HG03378 (cell line): ENCODE measurements around the gene RNU6-7.

ENCODE experiments used
- ATAC-seq: cut with Tn5 transposase; IDR thresholded peaks from one replicate; pipeline ENCODE4 v1.9.1; 2021; ENCODE audit warnings: mild to moderate bottlenecking, moderate library complexity; ENCODE audit not compliant: unreplicated experiment

Gene RNU6-7

GRCh38 chr14:32203928-32204357, 2.1 kb downstream of the RNU6-7 start:
- no peak for ATAC-seq

- ATAC-seq: no peak
These were observed 3.7 kb downstream of the RNU6-7 start for GRCh38 chr14:32205554-32205953.

- ATAC-seq: peak; percentile 31
These were observed 4.1 kb downstream of the RNU6-7 start for GRCh38 chr14:32205984-32206383.

- ATAC-seq: no peak
These were observed 4.7 kb downstream of the RNU6-7 start for GRCh38 chr14:32206552-32206951.

- no peak for ATAC-seq
These were observed 6.6 kb downstream of the RNU6-7 start for GRCh38 chr14:32208490-32208889.

- ATAC-seq: no peak
These were observed 7.6 kb downstream of the RNU6-7 start for GRCh38 chr14:32209471-32209870.

GRCh38 chr14:32211068-32211404, 9.2 kb downstream of the RNU6-7 start:
- ATAC-seq: no peak

GRCh38 chr14:32212833-32213232, 11.0 kb downstream of the RNU6-7 start:
- ATAC-seq: no peak

GRCh38 chr14:32217301-32217700, 15.5 kb downstream of the RNU6-7 start:
- ATAC-seq: no peak

- ATAC-seq: no peak
These were observed 23.0 kb downstream of the RNU6-7 start for GRCh38 chr14:32224737-32225377.

GRCh38 chr14:32225378-32225920, 23.6 kb downstream of the RNU6-7 start:
- no peak for ATAC-seq

GRCh38 chr14:32226056-32226455, 24.2 kb downstream of the RNU6-7 start:
- ATAC-seq: no peak

- ATAC-seq: no peak
These were observed 28.3 kb downstream of the RNU6-7 start for GRCh38 chr14:32230181-32230580.

- ATAC-seq: no peak
These were observed 28.9 kb downstream of the RNU6-7 start for GRCh38 chr14:32230695-32231280.

GRCh38 chr14:32232481-32232880, 30.6 kb downstream of the RNU6-7 start:
- no peak for ATAC-seq

- no peak for ATAC-seq
These were observed 31.4 kb downstream of the RNU6-7 start for GRCh38 chr14:32233260-32233659.

GRCh38 chr14:32244404-32244803, 42.6 kb downstream of the RNU6-7 start:
- no peak for ATAC-seq

- ATAC-seq: no peak
These were observed 44.9 kb downstream of the RNU6-7 start for GRCh38 chr14:32246751-32247150.

GRCh38 chr14:32249371-32249770, 47.5 kb downstream of the RNU6-7 start:
- ATAC-seq: no peak

GRCh38 chr14:32249780-32250179, 47.9 kb downstream of the RNU6-7 start:
- no peak for ATAC-seq

- ATAC-seq: no peak
These were observed 48.8 kb downstream of the RNU6-7 start for GRCh38 chr14:32250681-32251080.

GRCh38 chr14:32251530-32251929, 49.7 kb downstream of the RNU6-7 start:
- no peak for ATAC-seq
